Lung microvascular endothelial cell (primary cell): ENCODE measurements around the gene ZNF26. TPM values are rescaled to one million over a fixed set of nuclear protein-coding genes. Genes with fewer than 3 reads are reported as not detected.
"Not testable (repeated sequence)": the region's sequence is repeated elsewhere in the genome, so short reads cannot be mapped to it uniquely, and the experiment has no call there.

Experiments
- DNase-seq, 2 donors: peaks; one replicate each; pipeline versions ENCODE4 v3.0.0 to v3.0.0-alpha.2; 2010; ENCODE audit warnings: low read depth in 2 of 2
- total RNA-seq: library from RNA; depleted of rRNA; stranded (reverse); fragments of >200 nt; gene quantifications from 2 replicates; pipeline ENCODE4 v1.2.1, GENCODE V29; 2014

Gene ZNF26
- 4.6 and 9.9 TPM in 2 replicates for total RNA-seq

GRCh38 chr12:132986001-132986884 is at the start of gene ZNF26:
Gene ZNF26, plus strand, starts transcription at chr12:132986367. Its CDS starts 474 bp downstream, at chr12:132986841.
- DNase-seq = peak; percentile 95 to 96

- not testable (repeated sequence) for DNase-seq
Measured at GRCh38 chr12:132936921-132937320, 49.2 kb upstream of the ZNF26 start.

GRCh38 chr12:132937476-132937875 is 48.7 kb upstream of the ZNF26 start:
- no peak for DNase-seq

GRCh38 chr12:132938807-132939206 is 47.4 kb upstream of the ZNF26 start:
- DNase-seq = not testable (repeated sequence)

GRCh38 chr12:132940071-132940719 is 46.0 kb upstream of the ZNF26 start:
- DNase-seq = no peak

GRCh38 chr12:132941336-132941954 is 44.7 kb upstream of the ZNF26 start:
- DNase-seq = no peak

GRCh38 chr12:132942611-132943010 is 43.6 kb upstream of the ZNF26 start:
- no peak for DNase-seq

- DNase-seq = no peak
Measured at GRCh38 chr12:132945806-132946205, 40.4 kb upstream of the ZNF26 start.

GRCh38 chr12:132946246-132946820 is 39.8 kb upstream of the ZNF26 start:
- DNase-seq = no peak

GRCh38 chr12:132948146-132949066 is 37.8 kb upstream of the ZNF26 start:
- no peak for DNase-seq

GRCh38 chr12:132949936-132950837 is 36.0 kb upstream of the ZNF26 start:
- DNase-seq = no peak

GRCh38 chr12:132950844-132951535 is 35.2 kb upstream of the ZNF26 start:
- DNase-seq = no peak

- DNase-seq = no peak
Measured at GRCh38 chr12:132951649-132952048, 34.5 kb upstream of the ZNF26 start.

- no peak for DNase-seq
Measured at GRCh38 chr12:132952371-132953162, 33.6 kb upstream of the ZNF26 start.

- DNase-seq = no peak
Measured at GRCh38 chr12:132953163-132953425, 33.1 kb upstream of the ZNF26 start.

GRCh38 chr12:132953771-132954170 is 32.4 kb upstream of the ZNF26 start:
- DNase-seq = no peak

GRCh38 chr12:132954471-132955048 is 31.6 kb upstream of the ZNF26 start:
- no peak for DNase-seq
